ENCODE data around the gene FCHSD1.

The FCHSD1 gene

GRCh38 chr5:141681695-141682641 is 30.8 kb upstream of the FCHSD1 start, which contains the start of gene ARAP3:
ARAP3 (minus strand) TSS chr5:141682230; CDS start chr5:141680486, 1,744 bp downstream.
- TF ChIP-seq CTCF (IDR thresholded peaks at IDR 0.05; ENCODE audit: insufficient read depth, low read depth, low read length, missing control alignments), result no peak
- H3K4me3 ChIP-seq (ENCODE audit: low read length), result peak within 1 kb of the TSS; percentile 45
- peak; percentile 89 for DNase-seq (ENCODE audit: low read depth)

- peak overlapping the region; percentile 45 for H3K4me3 ChIP-seq (ENCODE audit: low read length)
- no peak for DNase-seq (ENCODE audit: low read depth)
- TF ChIP-seq CTCF (IDR thresholded peaks at IDR 0.05; ENCODE audit: insufficient read depth, low read depth, low read length, missing control alignments), result no peak
Observed at GRCh38 chr5:141681295-141681694, 30.1 kb upstream of the FCHSD1 start.

- no peak for TF ChIP-seq CTCF (IDR thresholded peaks at IDR 0.05; ENCODE audit: insufficient read depth, low read depth, low read length, missing control alignments)
- DNase-seq (ENCODE audit: low read depth), result peak; percentile 42
- peak overlapping the region; percentile 45 for H3K4me3 ChIP-seq (ENCODE audit: low read length)
Observed at GRCh38 chr5:141680751-141681201, 29.6 kb upstream of the FCHSD1 start.

- H3K4me3 ChIP-seq (ENCODE audit: low read length), result no peak overlapping the region
- no peak for TF ChIP-seq CTCF (IDR thresholded peaks at IDR 0.05; ENCODE audit: insufficient read depth, low read depth, low read length, missing control alignments)
- DNase-seq (ENCODE audit: low read depth), result no peak
Observed at GRCh38 chr5:141680178-141680577, 29.0 kb upstream of the FCHSD1 start.

GRCh38 chr5:141677415-141677814 is 26.2 kb upstream of the FCHSD1 start:
- TF ChIP-seq CTCF (IDR thresholded peaks at IDR 0.05; ENCODE audit: insufficient read depth, low read depth, low read length, missing control alignments), result no peak
- no peak for DNase-seq (ENCODE audit: low read depth)
- no peak overlapping the region for H3K4me3 ChIP-seq (ENCODE audit: low read length)

GRCh38 chr5:141675672-141676071 is 24.5 kb upstream of the FCHSD1 start:
- DNase-seq (ENCODE audit: low read depth), result no peak
- TF ChIP-seq CTCF (IDR thresholded peaks at IDR 0.05; ENCODE audit: insufficient read depth, low read depth, low read length, missing control alignments), result no peak
- H3K4me3 ChIP-seq (ENCODE audit: low read length), result no peak overlapping the region
